PC-3 (cell line): Measurements from ENCODE around the gene SMYD1. TPM values are rescaled to one million over a fixed set of nuclear protein-coding genes. Genes with fewer than 3 reads are reported as not detected.

ENCODE experiments used
- ATAC-seq: fragments of 200-7000 bp; cut with Tn5 transposase; 2 replicates; pipeline ENCODE4 v1.9.1; 2020; ENCODE audit warnings: mild to moderate bottlenecking, moderate library complexity
- BruUV-seq: library from RNA; stranded (reverse); fragments of 400-500 nt; replicated peaks from 2 replicates; lab custom pipeline; 2021; lab: Mats Ljungman, UMichigan
- CTCF ChIA-PET: fragments of 300-600 bp; sonication (Branson Sonifier 250); formaldehyde crosslinking; loops from one replicate; lab custom pipeline; 2022; ENCODE audit warnings: antibody characterized with exemption; lab: Charles Lee
- POLR2A ChIA-PET: fragments of 300-600 bp; sonication (Branson Sonifier 250); formaldehyde crosslinking; loops from one replicate; lab custom pipeline; 2022; ENCODE audit warnings: antibody characterized with exemption; ENCODE audit not compliant: unreplicated experiment; lab: Charles Lee
- DNase-seq: peaks from one replicate; pipeline ENCODE4 v3.0.0-alpha.2; 2015
- H2AFZ ChIP-seq: fragments of 300-600 bp; sonication (generic); 2 replicates; pipeline ENCODE4 v1.6.0; 2016; ENCODE audit warnings: antibody characterized with exemption, low read length
- H3F3A ChIP-seq: fragments of 300-600 bp; sonication (generic); one replicate; pipeline ENCODE4 v1.6.0; 2017; ENCODE audit warnings: antibody characterized with exemption, low read length, control low read depth, mild to moderate bottlenecking; ENCODE audit not compliant: unreplicated experiment
- H3K27ac ChIP-seq: fragments of 300-600 bp; sonication (generic); 2 replicates; pipeline ENCODE4 v1.5.1; 2016; ENCODE audit warnings: mild to moderate bottlenecking, low read length
- H3K27me3 ChIP-seq: fragments of 300-600 bp; sonication (generic); 2 replicates; pipeline ENCODE4 v1.6.1; 2016; ENCODE audit warnings: low read length, mixed read lengths
- H3K36me3 ChIP-seq: fragments of 300-600 bp; sonication (generic); 2 replicates; pipeline ENCODE4 v1.6.1; 2016; ENCODE audit warnings: low read depth, mixed run types, low read length, mixed read lengths
- H3K4me1 ChIP-seq: fragments of 300-600 bp; sonication (generic); 2 replicates; pipeline ENCODE4 v1.5.1; 2016; ENCODE audit warnings: low read length; ENCODE audit not compliant: insufficient read depth
- H3K4me2 ChIP-seq: fragments of 300-600 bp; sonication (generic); 2 replicates; pipeline ENCODE4 v1.6.0; 2016; ENCODE audit warnings: low read length
- H3K4me3 ChIP-seq: fragments of 300-600 bp; sonication (generic); 2 replicates; pipeline ENCODE4 v1.5.1; 2016; ENCODE audit warnings: mild to moderate bottlenecking, low read length, mixed read lengths
- H3K79me2 ChIP-seq: fragments of 300-600 bp; sonication (generic); 2 replicates; pipeline ENCODE4 v1.6.1; 2017; ENCODE audit warnings: low read length, mixed read lengths
- H3K9ac ChIP-seq: fragments of 300-600 bp; sonication (generic); 2 replicates; pipeline ENCODE4 v1.6.0; 2016; ENCODE audit warnings: mild to moderate bottlenecking, low read length
- H3K9me2 ChIP-seq: fragments of 300-600 bp; sonication (generic); replicated peaks from 2 replicates; pipeline ENCODE4 v1.6.1; 2016; ENCODE audit warnings: mixed run types, low read length, mixed read lengths
- H3K9me3 ChIP-seq: fragments of 300-600 bp; sonication (generic); 2 replicates; pipeline ENCODE4 v1.6.1; 2016; ENCODE audit warnings: low read length, mixed read lengths
- H4K20me1 ChIP-seq: fragments of 300-600 bp; sonication (generic); 2 replicates; pipeline ENCODE4 v1.6.1; 2016; ENCODE audit warnings: low read length, mixed read lengths
- EZH2 ChIP-seq: fragments of 300-600 bp; sonication (generic); IDR thresholded peaks from one replicate; pipeline ENCODE4 v1.6.1; 2017; ENCODE audit warnings: antibody characterized with exemption, mild to moderate bottlenecking, low read length; ENCODE audit not compliant: unreplicated experiment
- EZH2phosphoT487 ChIP-seq: fragments of 300-600 bp; sonication (generic); IDR thresholded peaks from 2 replicates; pipeline ENCODE4 v1.6.1; 2018; ENCODE audit warnings: mild to moderate bottlenecking, antibody characterized with exemption, low read length, borderline replicate concordance
- intact Hi-C: fragments of 100-400 bp; cut with micrococcal nuclease; formaldehyde crosslinking; loops from 2 replicates; pipeline ENCODE4 v1.9.0; 2023
- total RNA-seq: library from RNA; depleted of rRNA; stranded (reverse); fragments of >200 nt; gene quantifications from 2 replicates; pipeline ENCODE4 v1.2.3, GENCODE V29; 2014
- TF ChIP-seq, protein P1 (sequence below): fragments of 300-600 bp; sonication (generic); conservative IDR thresholded peaks from 2 replicates; pipeline ENCODE4 v1.5.1; 2017; ENCODE audit warnings: antibody characterized with exemption, low read depth, mild to moderate bottlenecking, low read length

The SMYD1 gene
- total RNA-seq, 1 experiment from 2014 or later = not detected

DNA sequence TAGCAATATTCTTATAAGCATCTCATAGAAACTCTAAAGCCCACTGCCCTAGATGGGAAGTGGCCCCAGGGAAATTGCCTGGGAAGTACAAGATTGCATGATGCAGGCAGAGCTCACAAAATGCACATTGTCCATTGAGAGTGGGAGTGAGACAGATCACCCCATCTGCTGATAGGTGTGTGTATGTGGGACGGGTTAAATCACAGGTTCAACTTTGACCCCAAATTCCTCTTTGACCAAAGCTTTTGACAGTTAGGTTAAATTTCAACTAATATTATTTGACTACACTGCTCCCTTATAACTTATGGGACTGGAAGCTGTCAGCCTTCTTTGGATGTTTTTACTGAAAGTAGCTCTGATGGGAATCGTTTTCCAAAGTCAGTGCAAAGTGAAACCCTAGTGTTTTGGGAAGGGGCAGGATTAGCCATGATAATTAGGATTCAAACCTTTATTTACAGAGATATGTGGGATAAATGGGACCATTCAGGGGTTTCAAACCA lies 71.6 kb downstream of the SMYD1 start:
- POLR2A ChIA-PET = no interaction called here
- no peak for DNase-seq

DNA sequence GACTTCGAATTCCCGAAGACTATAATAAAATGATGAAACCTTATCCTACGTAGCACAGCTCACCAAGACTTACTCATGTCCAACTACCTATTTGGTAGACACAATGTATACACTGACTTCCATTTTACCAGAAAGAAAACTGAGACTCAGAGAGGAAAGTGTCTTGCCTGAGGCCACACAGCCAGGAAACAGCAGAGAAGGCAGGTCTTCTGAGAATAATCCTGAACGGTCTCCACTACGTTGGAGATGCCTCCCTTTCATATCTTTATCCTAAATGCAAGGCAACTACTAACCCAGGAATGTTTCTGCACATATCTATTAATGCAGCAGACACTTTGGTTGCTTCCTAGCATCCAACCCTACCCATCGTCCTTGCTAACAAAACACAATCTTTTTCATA lies 72.2 kb downstream of the SMYD1 start:
- Histone ChIP-seq H3K9me3 (no peaks in the 10 kb centered on the region), H3K27me3 (peaks cover 83% of the 10 kb centered on the region), H3K4me2 (no peak overlapping the region), H3K9me2 (no peaks in the 10 kb centered on the region), H3K4me3 (no peak overlapping the region), H3K4me1 (no peaks in the 10 kb centered on the region), H3K9ac (no peak overlapping the region), H3K79me2 (no peaks in the 10 kb centered on the region), H4K20me1 (no peaks in the 10 kb centered on the region), H2AFZ (no peak overlapping the region), H3F3A (no peaks in the 10 kb centered on the region), H3K36me3 (no peaks in the 10 kb centered on the region), H3K27ac (no peak overlapping the region)
- CTCF ChIA-PET = no interaction called here
- no peak for DNase-seq
- no peak for ATAC-seq
- POLR2A ChIA-PET = no interaction called here
- TF ChIP-seq EZH2 = no peak
- TF ChIP-seq, protein P1, sequence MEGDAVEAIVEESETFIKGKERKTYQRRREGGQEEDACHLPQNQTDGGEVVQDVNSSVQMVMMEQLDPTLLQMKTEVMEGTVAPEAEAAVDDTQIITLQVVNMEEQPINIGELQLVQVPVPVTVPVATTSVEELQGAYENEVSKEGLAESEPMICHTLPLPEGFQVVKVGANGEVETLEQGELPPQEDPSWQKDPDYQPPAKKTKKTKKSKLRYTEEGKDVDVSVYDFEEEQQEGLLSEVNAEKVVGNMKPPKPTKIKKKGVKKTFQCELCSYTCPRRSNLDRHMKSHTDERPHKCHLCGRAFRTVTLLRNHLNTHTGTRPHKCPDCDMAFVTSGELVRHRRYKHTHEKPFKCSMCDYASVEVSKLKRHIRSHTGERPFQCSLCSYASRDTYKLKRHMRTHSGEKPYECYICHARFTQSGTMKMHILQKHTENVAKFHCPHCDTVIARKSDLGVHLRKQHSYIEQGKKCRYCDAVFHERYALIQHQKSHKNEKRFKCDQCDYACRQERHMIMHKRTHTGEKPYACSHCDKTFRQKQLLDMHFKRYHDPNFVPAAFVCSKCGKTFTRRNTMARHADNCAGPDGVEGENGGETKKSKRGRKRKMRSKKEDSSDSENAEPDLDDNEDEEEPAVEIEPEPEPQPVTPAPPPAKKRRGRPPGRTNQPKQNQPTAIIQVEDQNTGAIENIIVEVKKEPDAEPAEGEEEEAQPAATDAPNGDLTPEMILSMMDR = no peak
- no peak for TF ChIP-seq EZH2phosphoT487
- no TSS peak for BruUV-seq
- intact Hi-C loops = no loop called here

More for the DNA sequence above, 71.6 kb downstream of the SMYD1 start:
- BruUV-seq = no TSS peak
- Histone ChIP-seq H3K4me3 (no peak overlapping the region), H3K36me3 (no peaks in the 10 kb centered on the region), H3K27me3 (peaks cover 81% of the 10 kb centered on the region), H4K20me1 (no peaks in the 10 kb centered on the region), H3K79me2 (no peaks in the 10 kb centered on the region), H2AFZ (no peak overlapping the region), H3K9me2 (no peaks in the 10 kb centered on the region), H3F3A (no peaks in the 10 kb centered on the region), H3K9ac (no peak overlapping the region), H3K4me1 (no peaks in the 10 kb centered on the region), H3K4me2 (no peak overlapping the region), H3K27ac (no peak overlapping the region), H3K9me3 (no peaks in the 10 kb centered on the region)
- TF ChIP-seq EZH2 (no peak), EZH2phosphoT487 (no peak)
- TF ChIP-seq, protein P1 = no peak
- no peak for ATAC-seq
- intact Hi-C loops = no loop called here
- CTCF ChIA-PET = no interaction called here

DNA sequence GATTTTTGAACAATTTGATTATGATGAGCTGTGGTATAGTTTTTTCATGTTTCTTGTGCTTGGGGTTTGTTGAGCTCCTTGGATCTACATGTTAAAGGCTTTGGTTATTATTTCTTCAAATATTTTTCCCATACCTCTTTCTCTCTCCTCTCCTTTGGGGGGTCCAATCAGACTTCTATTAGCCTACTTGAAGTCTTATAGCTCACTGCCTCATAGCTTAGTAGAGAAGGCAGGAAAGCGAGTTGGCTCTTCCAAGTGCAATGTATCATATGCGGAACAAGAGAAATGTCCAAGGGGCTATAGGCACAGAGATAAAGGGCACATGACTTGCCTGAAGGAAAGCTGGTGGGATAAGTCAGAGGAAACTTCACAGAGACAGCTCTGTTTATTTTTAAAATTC lies 74.3 kb downstream of the SMYD1 start:
- ATAC-seq (no peak), DNase-seq (no peak)
- intact Hi-C loops = no loop called here
- Histone ChIP-seq H2AFZ (no peak overlapping the region), H3K27me3 (peaks cover 72% of the 10 kb centered on the region), H3K9me2 (no peaks in the 10 kb centered on the region), H3K4me3 (no peak overlapping the region), H3K9ac (no peak overlapping the region), H3K79me2 (no peaks in the 10 kb centered on the region), H3K9me3 (no peaks in the 10 kb centered on the region), H3F3A (no peaks in the 10 kb centered on the region), H3K36me3 (no peaks in the 10 kb centered on the region), H3K4me1 (no peaks in the 10 kb centered on the region), H3K27ac (no peak overlapping the region), H3K4me2 (no peak overlapping the region), H4K20me1 (no peaks in the 10 kb centered on the region)
- TF ChIP-seq EZH2 = no peak
- TF ChIP-seq EZH2phosphoT487 = no peak
- TF ChIP-seq, protein P1 = no peak
- ChIA-PET POLR2A (interaction anchor here (0.7 kb wide), 1 partner anchor 125 kb away, joined by 3 read pairs; no protein-coding TSS in a partner anchor), CTCF (no interaction called here)
- no TSS peak for BruUV-seq
